GM18505 (cell line): ENCODE data around the gene KCNQ1.
A peak's percentile ranks its signal among the peaks of the same experiment; 100 is the strongest.

Experiments used
- ATAC-seq: cut with Tn5 transposase; IDR thresholded peaks from one replicate; pipeline ENCODE4 v1.9.1; 2021; ENCODE audit not compliant: unreplicated experiment
- POLR2A ChIP-seq: IDR thresholded peaks from 4 replicates; pipeline ENCODE4 v1.6.1; 2011; ENCODE audit warnings: borderline replicate concordance; ENCODE audit not compliant: insufficient read depth, insufficient read length; ENCODE audit errors: extremely low read depth

Gene KCNQ1

GRCh38 chr11:2444821-2445745 is at the start of gene KCNQ1:
Gene KCNQ1, plus strand, starts transcription at chr11:2445008. Its CDS starts 91 bp downstream, at chr11:2445099.
- TF ChIP-seq POLR2A, result no peak
- ATAC-seq, result no peak

GRCh38 chr11:2395211-2395730 is 49.5 kb upstream of the KCNQ1 start:
- ATAC-seq, result no peak
- no peak for TF ChIP-seq POLR2A

- no peak for ATAC-seq
- TF ChIP-seq POLR2A, result no peak
These were observed 49.0 kb upstream of the KCNQ1 start for GRCh38 chr11:2395856-2396255.

- no peak for TF ChIP-seq POLR2A
- ATAC-seq, result no peak
These were observed 48.3 kb upstream of the KCNQ1 start for GRCh38 chr11:2396471-2396870.

GRCh38 chr11:2397005-2397404 is 47.8 kb upstream of the KCNQ1 start:
- TF ChIP-seq POLR2A, result no peak
- ATAC-seq, result no peak

GRCh38 chr11:2398664-2399355 is 46.0 kb upstream of the KCNQ1 start:
- ATAC-seq, result no peak
- TF ChIP-seq POLR2A, result peak; percentile 16

GRCh38 chr11:2399488-2400068 is 45.2 kb upstream of the KCNQ1 start:
- TF ChIP-seq POLR2A, result no peak
- peak; percentile 0 for ATAC-seq

GRCh38 chr11:2400069-2400761 is 44.6 kb upstream of the KCNQ1 start, which contains the start of gene TSSC4:
Gene TSSC4, plus strand, starts transcription at chr11:2400750. Its CDS starts 1,884 bp downstream, at chr11:2402634.
- ATAC-seq, result peak; percentile 77
- TF ChIP-seq POLR2A, result peak; percentile 89

GRCh38 chr11:2400762-2401435 is 43.9 kb upstream of the KCNQ1 start:
- no peak for TF ChIP-seq POLR2A
- ATAC-seq, result no peak

- no peak for TF ChIP-seq POLR2A
- ATAC-seq, result no peak
These were observed 43.3 kb upstream of the KCNQ1 start for GRCh38 chr11:2401436-2401984.

- no peak for ATAC-seq
- no peak for TF ChIP-seq POLR2A
These were observed 42.7 kb upstream of the KCNQ1 start for GRCh38 chr11:2402106-2402505.
